ENCODE results near the gene TNRC6A. TPM values are rescaled to one million over a fixed set of nuclear protein-coding genes. Genes with fewer than 3 reads are reported as not detected.

The TNRC6A gene
- total and polyA plus RNA-seq, 10 of the 15 experiments (the other 5 are each of a cell fraction or from before 2014, with no cell fraction given), result 4.6 to 41.3 (median 29.7) TPM

DNA sequence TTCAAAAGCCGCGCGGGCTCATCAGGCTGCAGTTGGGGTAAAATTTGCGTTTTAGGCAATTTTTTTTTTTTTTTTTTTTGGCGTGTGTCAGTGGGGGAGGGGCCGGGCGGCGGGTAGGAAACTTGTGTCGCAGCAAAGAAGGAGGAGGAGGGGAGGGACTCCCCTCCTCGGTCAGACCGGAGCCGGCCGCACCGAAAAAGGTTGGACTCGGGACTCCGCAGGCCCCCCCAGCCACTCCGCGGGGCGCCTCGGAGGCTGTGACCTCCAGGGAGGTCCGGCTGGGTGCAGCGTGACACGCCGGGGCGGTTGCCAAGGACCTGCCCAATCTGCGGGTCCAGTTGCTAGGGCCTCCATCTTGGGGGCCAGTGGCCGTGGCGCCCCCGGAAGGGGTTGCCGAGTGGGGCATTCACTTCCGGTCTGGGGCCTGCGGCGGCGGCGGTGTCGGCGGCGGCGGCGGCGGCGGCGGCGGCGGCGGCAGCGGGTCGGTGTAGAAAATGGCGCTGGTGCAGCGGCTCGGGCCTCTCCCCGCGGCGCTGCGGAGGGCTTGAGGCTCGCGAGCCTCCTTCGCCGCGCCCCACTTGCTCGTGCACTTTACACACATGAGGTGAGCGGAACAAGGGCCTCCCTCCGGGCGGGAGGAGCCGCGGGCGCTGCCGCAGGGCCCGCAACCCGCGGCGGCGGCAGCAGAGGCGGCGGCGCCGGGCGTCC, at the start of gene TNRC6A (continued):
- TF ChIP-seq SPI1 (IDR thresholded peaks at IDR 0.05; ENCODE audit: borderline replicate concordance, insufficient read depth, low read depth, low read length) (no peak), STAT1 (conservative IDR thresholded peaks at IDR 0.05) (no peak), SMAD5 (IDR thresholded peaks at IDR 0.05; ENCODE audit: low read depth) (no peak), BCL11A (IDR thresholded peaks at IDR 0.05; ENCODE audit: low read depth, low read length) (peak; percentile 17; the same call in 1 of the 2 replicates), PAX5 (IDR thresholded peaks at IDR 0.05; ENCODE audit: borderline replicate concordance, low read depth, low read length) (no peak; the same call in 1 of the 2 replicates), BRCA1 (IDR thresholded peaks at IDR 0.05; ENCODE audit: low read depth, low read length) (0 out of 2 replicates have a peak, but pooled peaks have one; percentile 9), SUPT20H (IDR thresholded peaks at IDR 0.05; ENCODE audit: borderline replicate concordance, control insufficient read depth, low read depth, low read length) (no peak), MTA2 (IDR thresholded peaks at IDR 0.05; ENCODE audit: low read depth) (peak; percentile 72; the same call in 1 of the 2 replicates), HDGF (IDR thresholded peaks at IDR 0.05) (no peak), TCF3 (IDR thresholded peaks at IDR 0.05; ENCODE audit: borderline replicate concordance, insufficient read depth, low read depth, low read length) (no peak), RELA (IDR thresholded peaks at IDR 0.05; ENCODE audit: borderline replicate concordance, partially characterized antibody) (no peak), ETV6 (conservative IDR thresholded peaks at IDR 0.05 in 1 of 2, IDR thresholded peaks at IDR 0.05 in 1 of 2; ENCODE audit: borderline replicate concordance in 1 of 2, low read depth in 1 of 2) (no peak), NR2C1 (IDR thresholded peaks at IDR 0.05) (peak; percentile 100), IKZF1 (conservative IDR thresholded peaks at IDR 0.05) (peak; percentile 89), ZNF24 (IDR thresholded peaks at IDR 0.05) (0 out of 2 replicates have a peak, but pooled peaks have one; percentile 18), SIX5 (IDR thresholded peaks at IDR 0.05; ENCODE audit: low read depth, low read length, severe bottlenecking) (peak; percentile 43), TAF1 (IDR thresholded peaks at IDR 0.05; ENCODE audit: borderline replicate concordance, low read depth, low read length) (0 out of 2 replicates have a peak, but pooled peaks have one; percentile 32), CREM (IDR thresholded peaks at IDR 0.05; ENCODE audit: low read depth) (peak; percentile 28; the same call in 1 of the 2 replicates), PRDM15 (CRISPR knock-in tag; IDR thresholded peaks at IDR 0.05) (0 out of 2 replicates have a peak, but pooled peaks have one; percentile 32)
- TF ChIP-seq, protein P1, sequence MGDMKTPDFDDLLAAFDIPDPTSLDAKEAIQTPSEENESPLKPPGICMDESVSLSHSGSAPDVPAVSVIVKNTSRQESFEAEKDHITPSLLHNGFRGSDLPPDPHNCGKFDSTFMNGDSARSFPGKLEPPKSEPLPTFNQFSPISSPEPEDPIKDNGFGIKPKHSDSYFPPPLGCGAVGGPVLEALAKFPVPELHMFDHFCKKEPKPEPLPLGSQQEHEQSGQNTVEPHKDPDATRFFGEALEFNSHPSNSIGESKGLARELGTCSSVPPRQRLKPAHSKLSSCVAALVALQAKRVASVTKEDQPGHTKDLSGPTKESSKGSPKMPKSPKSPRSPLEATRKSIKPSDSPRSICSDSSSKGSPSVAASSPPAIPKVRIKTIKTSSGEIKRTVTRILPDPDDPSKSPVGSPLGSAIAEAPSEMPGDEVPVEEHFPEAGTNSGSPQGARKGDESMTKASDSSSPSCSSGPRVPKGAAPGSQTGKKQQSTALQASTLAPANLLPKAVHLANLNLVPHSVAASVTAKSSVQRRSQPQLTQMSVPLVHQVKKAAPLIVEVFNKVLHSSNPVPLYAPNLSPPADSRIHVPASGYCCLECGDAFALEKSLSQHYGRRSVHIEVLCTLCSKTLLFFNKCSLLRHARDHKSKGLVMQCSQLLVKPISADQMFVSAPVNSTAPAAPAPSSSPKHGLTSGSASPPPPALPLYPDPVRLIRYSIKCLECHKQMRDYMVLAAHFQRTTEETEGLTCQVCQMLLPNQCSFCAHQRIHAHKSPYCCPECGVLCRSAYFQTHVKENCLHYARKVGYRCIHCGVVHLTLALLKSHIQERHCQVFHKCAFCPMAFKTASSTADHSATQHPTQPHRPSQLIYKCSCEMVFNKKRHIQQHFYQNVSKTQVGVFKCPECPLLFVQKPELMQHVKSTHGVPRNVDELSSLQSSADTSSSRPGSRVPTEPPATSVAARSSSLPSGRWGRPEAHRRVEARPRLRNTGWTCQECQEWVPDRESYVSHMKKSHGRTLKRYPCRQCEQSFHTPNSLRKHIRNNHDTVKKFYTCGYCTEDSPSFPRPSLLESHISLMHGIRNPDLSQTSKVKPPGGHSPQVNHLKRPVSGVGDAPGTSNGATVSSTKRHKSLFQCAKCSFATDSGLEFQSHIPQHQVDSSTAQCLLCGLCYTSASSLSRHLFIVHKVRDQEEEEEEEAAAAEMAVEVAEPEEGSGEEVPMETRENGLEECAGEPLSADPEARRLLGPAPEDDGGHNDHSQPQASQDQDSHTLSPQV (IDR thresholded peaks at IDR 0.05), result no peak
- TF ChIP-seq, protein P2, sequence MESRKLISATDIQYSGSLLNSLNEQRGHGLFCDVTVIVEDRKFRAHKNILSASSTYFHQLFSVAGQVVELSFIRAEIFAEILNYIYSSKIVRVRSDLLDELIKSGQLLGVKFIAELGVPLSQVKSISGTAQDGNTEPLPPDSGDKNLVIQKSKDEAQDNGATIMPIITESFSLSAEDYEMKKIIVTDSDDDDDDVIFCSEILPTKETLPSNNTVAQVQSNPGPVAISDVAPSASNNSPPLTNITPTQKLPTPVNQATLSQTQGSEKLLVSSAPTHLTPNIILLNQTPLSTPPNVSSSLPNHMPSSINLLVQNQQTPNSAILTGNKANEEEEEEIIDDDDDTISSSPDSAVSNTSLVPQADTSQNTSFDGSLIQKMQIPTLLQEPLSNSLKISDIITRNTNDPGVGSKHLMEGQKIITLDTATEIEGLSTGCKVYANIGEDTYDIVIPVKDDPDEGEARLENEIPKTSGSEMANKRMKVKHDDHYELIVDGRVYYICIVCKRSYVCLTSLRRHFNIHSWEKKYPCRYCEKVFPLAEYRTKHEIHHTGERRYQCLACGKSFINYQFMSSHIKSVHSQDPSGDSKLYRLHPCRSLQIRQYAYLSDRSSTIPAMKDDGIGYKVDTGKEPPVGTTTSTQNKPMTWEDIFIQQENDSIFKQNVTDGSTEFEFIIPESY (IDR thresholded peaks at IDR 0.05), result no peak
